Astrocyte of the cerebellum (primary cell): Measurements from ENCODE around the gene MYO18A.

Source experiments
- DNase-seq: peaks from one replicate; pipeline ENCODE4 v3.0.0-alpha.2; 2011; ENCODE audit warnings: low read depth
- H3K4me3 ChIP-seq: 2 replicates; pipeline ENCODE4 v1.5.1; 2011; ENCODE audit warnings: mild to moderate bottlenecking, low read depth, low read length, moderate library complexity
- CTCF ChIP-seq: IDR thresholded peaks from 2 replicates; pipeline ENCODE4 v1.5.1; 2012; ENCODE audit warnings: low read length, low read depth, moderate library complexity, mild to moderate bottlenecking; ENCODE audit errors: missing control alignments
- in situ Hi-C: cut with HindIII; loops from 2 replicates; pipeline ENCODE4 v1.10.0; 2017; ENCODE audit warnings: low sequenced_read_pairs

MYO18A gene

GRCh38 chr17:29079433-29079832, 100.8 kb downstream of the MYO18A start:
- in situ Hi-C loops: loop anchor here (5.0 kb wide), 2 partner anchors 67 to 122 kb away; no protein-coding TSS in a partner anchor
- TF ChIP-seq CTCF: no peak
- H3K4me3 ChIP-seq: no peak overlapping the region

GRCh38 chr17:29078183-29079045, 101.8 kb downstream of the MYO18A start:
- in situ Hi-C loops: loop anchor here (5.0 kb wide), 2 partner anchors 66 to 121 kb away; no protein-coding TSS in a partner anchor
- no peak for DNase-seq
- no peak overlapping the region for H3K4me3 ChIP-seq
- no peak for TF ChIP-seq CTCF

More at GRCh38 chr17:29079433-29079832, 100.8 kb downstream of the MYO18A start:
- DNase-seq: no peak

- DNase-seq: no peak
- no peak for TF ChIP-seq CTCF
- in situ Hi-C loops: loop anchor here (5.0 kb wide), 2 partner anchors 65 to 120 kb away; no protein-coding TSS in a partner anchor
Observed at GRCh38 chr17:29077320-29077719, 102.9 kb downstream of the MYO18A start.

GRCh38 chr17:29076722-29077121, 103.5 kb downstream of the MYO18A start:
- no peak for TF ChIP-seq CTCF
- in situ Hi-C loops: loop anchor here (5.0 kb wide), 2 partner anchors 64 to 119 kb away; no protein-coding TSS in a partner anchor
- no peak overlapping the region for H3K4me3 ChIP-seq
- no peak for DNase-seq

More at GRCh38 chr17:29077320-29077719, 102.9 kb downstream of the MYO18A start:
- H3K4me3 ChIP-seq: no peak overlapping the region

GRCh38 chr17:29076087-29076486, 104.1 kb downstream of the MYO18A start:
- no peak for TF ChIP-seq CTCF
- in situ Hi-C loops: loop anchor here (5.0 kb wide), 2 partner anchors 64 to 119 kb away; no protein-coding TSS in a partner anchor
- H3K4me3 ChIP-seq: no peak overlapping the region
- DNase-seq: no peak

GRCh38 chr17:29074488-29074887, 105.7 kb downstream of the MYO18A start:
- TF ChIP-seq CTCF: no peak
- no peak for DNase-seq
- in situ Hi-C loops: no loop called here

More at GRCh38 chr17:29074488-29074887, 105.7 kb downstream of the MYO18A start:
- no peak overlapping the region for H3K4me3 ChIP-seq
